AG04449 (cell line): Measurements from ENCODE around the gene APLF.

Source experiments
- CTCF ChIA-PET: fragments of 350-600 bp; formaldehyde crosslinking; extraction: SDS; loops from one replicate; lab custom pipeline; 2021; ENCODE audit warnings: antibody characterized with exemption; lab: Yijun Ruan, JAX
- POLR2A ChIA-PET: fragments of 400-600, 350-600 bp; formaldehyde crosslinking; extraction: SDS; loops from one replicate; lab custom pipeline; 2020; ENCODE audit warnings: antibody characterized with exemption, inconsistent platforms; lab: Yijun Ruan, JAX
- DNase-seq: peaks from one replicate; pipeline ENCODE4 v3.0.0-alpha.2; 2010; ENCODE audit warnings: low read depth, low spot score
- H3K4me3 ChIP-seq: 2 replicates; pipeline ENCODE4 v1.5.1; 2011; ENCODE audit warnings: low read depth, mild to moderate bottlenecking, control low read depth, low read length
- CTCF ChIP-seq: IDR thresholded peaks from one replicate; pipeline ENCODE4 v1.5.1; 2011; ENCODE audit warnings: mild to moderate bottlenecking, moderate library complexity, low read length, control low read depth, inconsistent platforms; ENCODE audit not compliant: insufficient read depth; ENCODE audit errors: missing control alignments

The APLF gene

GRCh38 chr2:68423966-68424650, 43.3 kb upstream of the APLF start:
- no peak for TF ChIP-seq CTCF
- no peak for DNase-seq
- POLR2A ChIA-PET = no interaction called here
- H3K4me3 ChIP-seq = no peak overlapping the region
- CTCF ChIA-PET = no interaction called here

GRCh38 chr2:68425503-68425902, 41.9 kb upstream of the APLF start:
- TF ChIP-seq CTCF = no peak
- DNase-seq = no peak
- H3K4me3 ChIP-seq = no peak overlapping the region
- ChIA-PET CTCF (no interaction called here), POLR2A (no interaction called here)

GRCh38 chr2:68426446-68426845, 40.9 kb upstream of the APLF start:
- CTCF ChIA-PET = interaction anchor here (0.5 to 0.8 kb wide), 2 partner anchors 14 to 154 kb away, joined by 3 to 4 read pairs; no protein-coding TSS in a partner anchor
- DNase-seq = no peak

GRCh38 chr2:68426848-68427579, 40.4 kb upstream of the APLF start:
- no peak overlapping the region for H3K4me3 ChIP-seq
- ChIA-PET POLR2A (no interaction called here), CTCF (interaction anchor here (0.5 to 0.8 kb wide), 2 partner anchors 13 to 154 kb away, joined by 3 to 4 read pairs; no protein-coding TSS in a partner anchor)
- TF ChIP-seq CTCF = no peak
- DNase-seq = no peak

More at GRCh38 chr2:68426446-68426845, 40.9 kb upstream of the APLF start:
- TF ChIP-seq CTCF = no peak
- POLR2A ChIA-PET = no interaction called here
- H3K4me3 ChIP-seq = no peak overlapping the region

- TF ChIP-seq CTCF = no peak
- POLR2A ChIA-PET = no interaction called here
- no peak overlapping the region for H3K4me3 ChIP-seq
- DNase-seq = no peak
- CTCF ChIA-PET = interaction anchor here (0.7 to 6.4 kb wide), 2 partner anchors 13 to 306 kb away, joined by 3 to 45 read pairs; no protein-coding TSS in a partner anchor
Observed at GRCh38 chr2:68428126-68428525, 39.3 kb upstream of the APLF start.

- TF ChIP-seq CTCF = no peak
- ChIA-PET CTCF (interaction anchor here (0.7 to 6.4 kb wide), 5 partner anchors 11 to 307 kb away, joined by 3 to 45 read pairs (median 5); no protein-coding TSS in a partner anchor), POLR2A (no interaction called here)
- no peak overlapping the region for H3K4me3 ChIP-seq
- DNase-seq = no peak
Observed at GRCh38 chr2:68428746-68429145, 38.6 kb upstream of the APLF start.
